SK-N-MC (cell line): Measurements from ENCODE around the gene TMEM8B.

ENCODE experiments used
- EZH2 ChIP-seq: fragments of 200-600 bp; sonication (generic); IDR thresholded peaks from one replicate; pipeline ENCODE4 v1.6.1; 2017; ENCODE audit warnings: antibody characterized with exemption
- POLR2AphosphoS5 ChIP-seq: IDR thresholded peaks from 2 replicates; pipeline ENCODE4 v1.6.1; 2012; ENCODE audit warnings: mild to moderate bottlenecking, low read depth, low read length, borderline replicate concordance

DNA sequence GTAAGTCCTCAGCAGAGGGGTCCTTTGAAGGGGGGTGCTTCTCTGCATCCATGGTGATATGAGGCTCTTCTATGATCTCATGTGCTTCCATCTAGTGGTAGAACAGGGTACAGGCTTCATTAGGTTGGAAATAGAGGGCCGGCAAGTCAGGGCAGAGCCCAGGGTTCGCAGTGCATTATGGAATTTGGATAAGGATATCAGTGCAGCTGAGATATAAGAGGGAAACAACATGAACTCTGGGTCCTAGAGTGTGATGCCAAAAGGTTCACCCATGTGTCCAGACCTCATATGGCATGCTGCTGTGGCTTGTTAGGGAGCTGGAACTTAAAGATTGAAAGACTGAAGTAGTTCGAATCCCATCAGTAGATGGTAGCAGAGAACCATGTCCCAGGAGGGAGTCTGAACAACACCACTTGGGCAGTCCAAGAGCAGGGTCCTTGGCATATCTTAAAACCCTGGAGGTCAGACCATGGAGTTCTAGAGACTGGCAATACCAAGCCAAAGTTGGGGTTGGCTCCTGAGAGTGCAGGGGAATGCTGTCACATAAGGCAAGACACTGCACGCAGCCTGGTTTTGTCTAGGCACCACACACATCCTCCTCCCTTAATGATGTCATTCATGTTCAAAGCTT is 2.8 kb upstream of the TMEM8B start:
- TF ChIP-seq POLR2AphosphoS5, result no peak
- TF ChIP-seq EZH2, result no peak
